H1 (cell line): ENCODE measurements around the gene TPSB2. TPM values are rescaled to one million over a fixed set of nuclear protein-coding genes. Genes with fewer than 3 reads are reported as not detected.

Source experiments
- CTCF ChIA-PET: fragments of 300-600 bp; sonication (Branson Sonifier 250); formaldehyde crosslinking; loops from one replicate; lab custom pipeline; 2021; ENCODE audit not compliant: partially characterized antibody; lab: Charles Lee
- POLR2A ChIA-PET: fragments of 300-600 bp; sonication (Branson Sonifier 250); formaldehyde crosslinking; loops from one replicate; lab custom pipeline; 2021; ENCODE audit warnings: inconsistent platforms; ENCODE audit not compliant: partially characterized antibody; lab: Charles Lee
- DNase-seq, 2 experiments: peaks; one replicate each; pipeline versions ENCODE4 v3.0.0 to v3.0.0-alpha.2; 2010 to 2022; ENCODE audit warnings: low spot score in 2 of 2, low read depth in 1 of 2, mixed read lengths in 1 of 2
- FAIRE-seq: peaks from 2 replicates; lab custom pipeline; 2011; peaks lifted over from hg19 to GRCh38; lab: Jason Lieb, UNC
- H2AFZ ChIP-seq: 2 replicates; pipeline ENCODE4 v1.8.1; 2012; ENCODE audit warnings: low read length, inconsistent platforms
- H2AK5ac ChIP-seq: 2 replicates; pipeline ENCODE4 v1.6.1; 2013; ENCODE audit warnings: low read depth, low read length
- H2BK120ac ChIP-seq: replicated peaks from 2 replicates; pipeline ENCODE3; 2013; ENCODE audit warnings: low read depth, low read length, inconsistent platforms
- H2BK12ac ChIP-seq: 2 replicates; pipeline ENCODE4 v1.6.1; 2013; ENCODE audit warnings: low read depth, low read length
- H2BK15ac ChIP-seq: 2 replicates; pipeline ENCODE4 v1.6.1; 2013; ENCODE audit warnings: low read length
- H2BK20ac ChIP-seq: 2 replicates; pipeline ENCODE4 v1.6.1; 2013; ENCODE audit warnings: low read length
- H2BK5ac ChIP-seq: 2 replicates; pipeline ENCODE4 v1.6.1; 2013; ENCODE audit warnings: low read depth, low read length
- H3K14ac ChIP-seq: 2 replicates; pipeline ENCODE4 v1.6.1; 2013; ENCODE audit warnings: inconsistent platforms; ENCODE audit not compliant: insufficient read length
- H3K18ac ChIP-seq: 2 replicates; pipeline ENCODE4 v1.6.1; 2013; ENCODE audit warnings: low read length; ENCODE audit errors: extremely low read depth
- H3K23ac ChIP-seq: 2 replicates; pipeline ENCODE4 v1.6.1; 2013; ENCODE audit warnings: inconsistent platforms; ENCODE audit not compliant: insufficient read length
- H3K23me2 ChIP-seq: 2 replicates; pipeline ENCODE4 v1.6.1; 2013; ENCODE audit warnings: low read depth, low read length
- H3K27ac ChIP-seq: 2 replicates; pipeline ENCODE4 v1.6.1; 2011; ENCODE audit warnings: low read depth, low read length, inconsistent platforms
- H3K27me3 ChIP-seq, 4 experiments: replicated peaks in 1 of 4; 1 replicate in 1 of 4; 2 replicates in 3 of 4; pipeline versions ENCODE4 v1.6.1 to v1.8.1; 2011 to 2013; ENCODE audit warnings: low read length in 3 of 4, mild to moderate bottlenecking in 3 of 4, inconsistent platforms in 2 of 4, mixed read lengths in 2 of 4, moderate library complexity in 1 of 4; ENCODE audit not compliant: control insufficient read depth in 3 of 4, insufficient read depth in 3 of 4; ENCODE audit errors: extremely low read depth in 1 of 4
- H3K36me3 ChIP-seq, 4 experiments: 2 replicates each; pipeline versions ENCODE4 v1.6.1 to v1.8.1; 2011 to 2013; ENCODE audit warnings: mild to moderate bottlenecking in 4 of 4, low read length in 3 of 4, moderate library complexity in 2 of 4, control low read depth in 1 of 4, inconsistent platforms in 1 of 4; ENCODE audit not compliant: insufficient read depth in 4 of 4, control insufficient read depth in 2 of 4
- H3K4ac ChIP-seq: replicated peaks from 2 replicates; pipeline ENCODE3; 2013; ENCODE audit warnings: low read length, low read depth, mixed read lengths, inconsistent platforms; ENCODE audit not compliant: insufficient read length
- H3K4me1 ChIP-seq, 4 experiments: replicated peaks in 1 of 4; 1 replicate in 1 of 4; 2 replicates in 3 of 4; pipeline versions ENCODE4 v1.6.1 to v1.8.1; 2011 to 2013; ENCODE audit warnings: low read length in 3 of 4, inconsistent platforms in 2 of 4, mixed read lengths in 1 of 4; ENCODE audit not compliant: insufficient read depth in 4 of 4, control insufficient read depth in 3 of 4
- H3K4me2 ChIP-seq, 2 experiments: 2 replicates each; pipeline versions ENCODE4 v1.6.1 to v1.8.1; 2011 to 2013; ENCODE audit warnings: low read depth in 2 of 2, low read length in 2 of 2, control low read depth in 1 of 2, inconsistent platforms in 1 of 2, mild to moderate bottlenecking in 1 of 2; ENCODE audit not compliant: insufficient read depth in 1 of 2
- H3K4me3 ChIP-seq, 4 experiments: fragments of 200-600, 300-600 bp in 1 of 4; sonication (generic), shearing (Covaris generic), sonication (Bioruptor Twin) in 1 of 4; 2 replicates each; pipeline versions ENCODE4 v1.5.1 to v1.8.1; 2011 to 2016; ENCODE audit warnings: low read length in 4 of 4, low read depth in 3 of 4, control low read depth in 2 of 4, inconsistent platforms in 2 of 4, mild to moderate bottlenecking in 2 of 4, mixed read lengths in 1 of 4, moderate library complexity in 1 of 4; ENCODE audit not compliant: insufficient read depth in 2 of 4; ENCODE audit errors: extremely low read depth in 1 of 4
- H3K56ac ChIP-seq: replicated peaks from 2 replicates; pipeline ENCODE3; 2013; ENCODE audit warnings: low read depth, mild to moderate bottlenecking, mixed read lengths, low read length, inconsistent platforms; ENCODE audit not compliant: insufficient read length
- H3K79me1 ChIP-seq: 2 replicates; pipeline ENCODE4 v1.6.1; 2013; ENCODE audit warnings: low read depth, low read length, control low read depth
- H3K79me2 ChIP-seq, 2 experiments: 2 replicates each; pipeline versions ENCODE4 v1.6.1 to v1.8.1; 2012 to 2013; ENCODE audit warnings: low read length in 2 of 2, mild to moderate bottlenecking in 2 of 2, inconsistent platforms in 1 of 2; ENCODE audit not compliant: insufficient read depth in 2 of 2, control insufficient read depth in 1 of 2
- H3K9ac ChIP-seq, 4 experiments: replicated peaks in 1 of 4; 1 replicate in 1 of 4; 2 replicates in 3 of 4; pipeline versions ENCODE4 v1.6.1 to v1.8.1; 2011 to 2013; ENCODE audit warnings: low read depth in 3 of 4, low read length in 3 of 4, control low read depth in 2 of 4, mild to moderate bottlenecking in 2 of 4, moderate library complexity in 2 of 4, inconsistent platforms in 1 of 4; ENCODE audit errors: extremely low read depth in 1 of 4
- H3K9me3 ChIP-seq, 2 experiments: 2 replicates each; pipeline versions ENCODE4 v1.6.1 to v1.8.1; 2012 to 2013; ENCODE audit warnings: mild to moderate bottlenecking in 2 of 2, moderate library complexity in 2 of 2, control low read depth in 1 of 2, inconsistent platforms in 1 of 2, low read depth in 1 of 2, low read length in 1 of 2, mixed read lengths in 1 of 2; ENCODE audit not compliant: insufficient read depth in 2 of 2
- H4K20me1 ChIP-seq, 2 experiments: replicated peaks in 1 of 2; 2 replicates each; pipeline versions ENCODE3 to v1.8.1; 2011 to 2013; ENCODE audit warnings: inconsistent platforms in 2 of 2, low read length in 2 of 2, mild to moderate bottlenecking in 1 of 2; ENCODE audit not compliant: insufficient read depth in 2 of 2, control insufficient read depth in 1 of 2
- H4K5ac ChIP-seq: 2 replicates; pipeline ENCODE4 v1.6.1; 2013; ENCODE audit warnings: low read length, low read depth, mixed read lengths, inconsistent platforms; ENCODE audit not compliant: insufficient read length
- H4K8ac ChIP-seq: 2 replicates; pipeline ENCODE4 v1.8.0; 2013; ENCODE audit warnings: mild to moderate bottlenecking, moderate library complexity, low read length, inconsistent platforms; ENCODE audit not compliant: insufficient read depth; ENCODE audit errors: extremely low read depth
- H4K91ac ChIP-seq: replicated peaks from 2 replicates; pipeline ENCODE3; 2013; ENCODE audit warnings: low read length, mixed read lengths, inconsistent platforms; ENCODE audit not compliant: insufficient read length
- JUN ChIP-seq: IDR thresholded peaks from 2 replicates; pipeline ENCODE4 v1.6.1; 2011; ENCODE audit warnings: low read depth, mild to moderate bottlenecking, improper control_type of control experiment, low read length
- WGBS, 2 experiments: shearing (Covaris generic) in 1 of 2; methylation state at CpG; one replicate each; pipeline versions ENCODE4 v1.1.6 to v1.1.7; 2013 to 2015; ENCODE audit warnings: low lambda C conversion rate in 2 of 2, mixed read lengths in 2 of 2, inconsistent platforms in 1 of 2, low coverage in 1 of 2, missing lambda C conversion rate in 1 of 2; ENCODE audit not compliant: insufficient replicate concordance in 2 of 2, insufficient coverage in 1 of 2, insufficient read length in 1 of 2; ENCODE audit errors: extremely low coverage in 1 of 2, missing lambda C conversion rate in 1 of 2; 5-methylcytosine and 5-hydroxymethylcytosine counted together
- polyA plus RNA-seq, 7 experiments: library from polyadenylated mRNA; depleted of rRNA in 3 of 7; stranded (reverse) in 5 of 7; unstranded in 2 of 7; fragments of >200 nt in 5 of 7; fragments of 200-250 nt in 2 of 7; gene quantifications; 1 replicate in 5 of 7; 2 replicates in 1 of 7; 4 replicates in 1 of 7; pipeline versions ENCODE4 v1.2.1 to v1.2.3, GENCODE V29; 2011 to 2013; ENCODE audit warnings: missing spikeins in 2 of 7, mixed read lengths in 2 of 7
- total RNA-seq: library from RNA; stranded (reverse); fragmentation: NEBNext Ultra II Directional; extraction: Animal tissue kit (Norgen Biotek cat#: 25700); gene quantifications from 2 replicates; pipeline ENCODE4 v1.2.1, GENCODE V29; 2021

TPSB2 gene
- total and polyA plus RNA-seq, 2 of the 8 experiments (the other 6 are each of a cell fraction or from before 2014, with no cell fraction given) = 0.08 TPM; not detected in 1

- Histone ChIP-seq H4K8ac (peak overlapping the region; percentile 51; the same call in 1 of the 2 replicates), H4K5ac (no peak overlapping the region), H3K79me2 (no peaks in the 10 kb centered on the region), H3K4ac (no peak overlapping the region), H2BK120ac (no peak overlapping the region), H3K4me2 (no peak overlapping the region), H2BK20ac (no peak overlapping the region), H2BK15ac (no peak overlapping the region), H3K56ac (no peak overlapping the region), H3K9ac (no peak overlapping the region), H2BK5ac (no peak overlapping the region), H2AFZ (no peak overlapping the region), H3K4me3 (no peak overlapping the region), H3K79me1 (no peaks in the 10 kb centered on the region), H4K20me1 (peaks cover 2 to 11% of the 10 kb centered on the region in 2 experiments), H3K36me3 (peaks cover 0 to 41% (median 3%) of the 10 kb centered on the region in 4 experiments; a peak in 5 of 8 replicates), H3K9me3 (no peaks in the 10 kb centered on the region), H2BK12ac (no peak overlapping the region), H2AK5ac (no peak overlapping the region), H3K23ac (no peak overlapping the region), H4K91ac (no peak overlapping the region), H3K27me3 (no peaks in the 10 kb centered on the region), H3K4me1 (no peaks in the 10 kb centered on the region), H3K14ac (no peak overlapping the region), H3K27ac (no peak overlapping the region), H3K23me2 (no peaks in the 10 kb centered on the region), H3K18ac (no peak overlapping the region)
- ChIA-PET CTCF (interaction anchor here (0.8 to 1.4 kb wide), 3 partner anchors 22 to 228 kb away, joined by 3 read pairs; no protein-coding TSS in a partner anchor), POLR2A (no interaction called here)
- TF ChIP-seq JUN = no peak
- FAIRE-seq = no peak
- WGBS, 2 experiments = 86% methylated on average over 11 of the region's 16 CpGs; no CpG with 5 or more reads in 1 of the 2 experiments
- no peak for DNase-seq
Observed at GRCh38 chr16:1206786-1207185, 23.2 kb downstream of the TPSB2 start.
